Gastroesophageal sphincter (tissue), 3 donors: ENCODE data around the gene CYTH3.

ENCODE experiments used
- CTCF ChIP-seq, 4 experiments: fragments of 200-600 bp in 2 of 4; fragments of 450-650 bp in 2 of 4; sonication (generic) in 1 of 4; IDR thresholded peaks; one replicate each; pipeline ENCODE4 v1.5.1; 2017 to 2019; ENCODE audit warnings: antibody characterized with exemption in 4 of 4, mild to moderate bottlenecking in 2 of 4, moderate library complexity in 2 of 4
- EP300 ChIP-seq: sonication (generic); formaldehyde crosslinking; IDR thresholded peaks from one replicate; pipeline ENCODE4 v1.6.1; 2017; ENCODE audit warnings: antibody characterized with exemption, mild to moderate bottlenecking

DNA sequence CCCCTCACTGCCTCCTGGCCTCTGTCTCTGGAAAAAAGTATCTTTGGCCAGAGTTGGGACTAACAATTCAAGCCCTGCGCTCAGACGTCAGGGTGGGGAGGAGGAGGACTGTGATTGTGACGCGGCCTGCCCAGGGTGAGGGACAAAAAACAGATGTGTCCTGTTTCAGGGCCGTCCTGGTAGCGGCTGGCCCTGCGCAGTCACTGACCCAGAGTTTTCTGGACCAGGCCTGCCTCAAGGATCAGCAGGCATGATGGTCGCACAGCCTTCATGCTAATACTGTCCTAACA, 110.1 kb downstream of the CYTH3 start:
- TF ChIP-seq CTCF (IDR thresholded peaks at IDR 0.05) = no peak
- TF ChIP-seq EP300 = no peak
